Nasal cavity respiratory epithelium epithelial cell of viscerocranial mucosa (primary cell): Measurements from ENCODE around the gene KRTAP4-16. TPM values are rescaled to one million over a fixed set of nuclear protein-coding genes. Genes with fewer than 3 reads are reported as not detected.

Experiments used
- total RNA-seq: library from RNA; depleted of rRNA; stranded (reverse); fragments of >200 nt; gene quantifications from 2 replicates; pipeline ENCODE4 v1.2.3, GENCODE V29; 2014

Gene KRTAP4-16
- total RNA-seq: not detected in 2 replicates

GRCh38 chr17:41101586-41102259 lies at the start of gene KRTAP4-16:
Gene KRTAP4-16, minus strand, starts transcription at chr17:41102209. Its CDS starts 0 bp downstream, at chr17:41102209.

GRCh38 chr17:41149652-41149985 lies 47.6 kb upstream of the KRTAP4-16 start, which contains the start of gene KRTAP4-5:
Gene KRTAP4-5, minus strand, starts transcription at chr17:41149825. Its CDS starts 58 bp downstream, at chr17:41149767.

GRCh38 chr17:41140360-41141131 lies 38.5 kb upstream of the KRTAP4-16 start, which contains the start of gene KRTAP4-6:
Gene KRTAP4-6, minus strand, starts transcription at chr17:41140544. Its CDS starts 57 bp downstream, at chr17:41140487.

GRCh38 chr17:41123991-41124371 lies 22.0 kb upstream of the KRTAP4-16 start, which contains the start of gene KRTAP4-12:
Gene KRTAP4-12, minus strand, starts transcription at chr17:41124182. Its CDS starts 60 bp downstream, at chr17:41124122.

GRCh38 chr17:41117846-41118386 lies 15.9 kb upstream of the KRTAP4-16 start, which contains the start of gene KRTAP4-11:
Gene KRTAP4-11, minus strand, starts transcription at chr17:41118373. Its CDS starts 58 bp downstream, at chr17:41118315.

GRCh38 chr17:41105347-41105746 lies 3.3 kb upstream of the KRTAP4-16 start, which contains the start of gene KRTAP4-9:
Gene KRTAP4-9, plus strand, starts transcription at chr17:41105389. Its CDS starts 0 bp downstream, at chr17:41105389.

GRCh38 chr17:41098042-41098441 lies 4.0 kb downstream of the KRTAP4-16 start, which contains the start of gene KRTAP4-8:
Gene KRTAP4-8, minus strand, starts transcription at chr17:41098142. Its CDS starts 58 bp downstream, at chr17:41098084.

GRCh38 chr17:41084100-41084856 lies 17.7 kb downstream of the KRTAP4-16 start, which contains the start of gene KRTAP4-7:
Gene KRTAP4-7, plus strand, starts transcription at chr17:41084150. Its CDS starts 57 bp downstream, at chr17:41084207.

GRCh38 chr17:41065829-41066624 lies 36.0 kb downstream of the KRTAP4-16 start, which contains the start of gene KRTAP2-4:
Gene KRTAP2-4, minus strand, starts transcription at chr17:41065879. Its CDS starts 34 bp downstream, at chr17:41065845.

GRCh38 chr17:41060052-41060604 lies 41.9 kb downstream of the KRTAP4-16 start, which contains the start of gene KRTAP2-3:
Gene KRTAP2-3, minus strand, starts transcription at chr17:41060114. Its CDS starts 64 bp downstream, at chr17:41060050.

GRCh38 chr17:41055130-41055529 lies 46.9 kb downstream of the KRTAP4-16 start, which contains the start of gene KRTAP2-2:
Gene KRTAP2-2, minus strand, starts transcription at chr17:41055230. Its CDS starts 19 bp downstream, at chr17:41055211.

Other genes with a start within 250 kb of the KRTAP4-16 start
- gene KRT12, start 235.0 kb downstream of the KRTAP4-16 start, total RNA-seq: not detected in 2 replicates
- gene KRT20, start 217.0 kb downstream of the KRTAP4-16 start, total RNA-seq: not detected in 2 replicates
- 27.3 and 86.5 TPM in 2 replicates for gene KRT23, start 164.6 kb downstream of the KRTAP4-16 start, total RNA-seq
- gene KRT39, start 135.3 kb downstream of the KRTAP4-16 start, total RNA-seq: 0.28 TPM in 1 of 2 replicates, not detected in the other
- gene KRT40, start 117.9 kb downstream of the KRTAP4-16 start, total RNA-seq: 0.36 TPM in 1 of 2 replicates, not detected in the other
- not detected in 2 replicates for gene KRTAP3-3, start 108.0 kb downstream of the KRTAP4-16 start, total RNA-seq
- not detected in 2 replicates for gene KRTAP3-2, start 102.3 kb downstream of the KRTAP4-16 start, total RNA-seq
- gene KRTAP3-1, start 93.1 kb downstream of the KRTAP4-16 start, total RNA-seq: not detected in 2 replicates
- gene KRTAP1-5, start 75.0 kb downstream of the KRTAP4-16 start, total RNA-seq: not detected in 2 replicates
- not detected in 2 replicates for gene KRTAP1-4, start 72.0 kb downstream of the KRTAP4-16 start, total RNA-seq
- not detected in 2 replicates for gene KRTAP1-3, start 67.3 kb downstream of the KRTAP4-16 start, total RNA-seq
- gene KRTAP1-1, start 60.8 kb downstream of the KRTAP4-16 start, total RNA-seq: not detected in 2 replicates
- gene KRTAP2-1, start 54.9 kb downstream of the KRTAP4-16 start, total RNA-seq: not detected in 2 replicates
- gene KRTAP2-2, start 47.0 kb downstream of the KRTAP4-16 start, total RNA-seq: not detected in 2 replicates
- 0.93 TPM in 1 of 2 replicates, not detected in the other for gene KRTAP2-3, start 42.1 kb downstream of the KRTAP4-16 start, total RNA-seq
- gene KRTAP2-4, start 36.3 kb downstream of the KRTAP4-16 start, total RNA-seq: not detected in 2 replicates
- gene KRTAP4-7, start 18.1 kb downstream of the KRTAP4-16 start, total RNA-seq: not detected in 2 replicates
- not detected in 2 replicates for gene KRTAP4-8, start 4.1 kb downstream of the KRTAP4-16 start, total RNA-seq
- not detected in 2 replicates for gene KRTAP4-9, start 3.2 kb upstream of the KRTAP4-16 start, total RNA-seq
- not detected in 2 replicates for gene KRTAP4-11, start 16.2 kb upstream of the KRTAP4-16 start, total RNA-seq
- gene KRTAP4-12, start 22.0 kb upstream of the KRTAP4-16 start, total RNA-seq: not detected in 2 replicates
- gene KRTAP4-6, start 38.3 kb upstream of the KRTAP4-16 start, total RNA-seq: not detected in 2 replicates
- gene KRTAP4-5, start 47.6 kb upstream of the KRTAP4-16 start, total RNA-seq: not detected in 2 replicates
- gene KRTAP4-4, start 58.5 kb upstream of the KRTAP4-16 start, total RNA-seq: not detected in 2 replicates
- not detected in 2 replicates for gene KRTAP4-3, start 66.0 kb upstream of the KRTAP4-16 start, total RNA-seq
- gene KRTAP4-2, start 76.0 kb upstream of the KRTAP4-16 start, total RNA-seq: not detected in 2 replicates
- gene KRTAP4-1, start 82.7 kb upstream of the KRTAP4-16 start, total RNA-seq: not detected in 2 replicates
- not detected in 2 replicates for gene KRTAP9-1, start 87.7 kb upstream of the KRTAP4-16 start, total RNA-seq
- not detected in 2 replicates for gene KRTAP9-2, start 124.4 kb upstream of the KRTAP4-16 start, total RNA-seq
- gene KRTAP9-3, start 130.2 kb upstream of the KRTAP4-16 start, total RNA-seq: not detected in 2 replicates
- gene KRTAP9-8, start 135.8 kb upstream of the KRTAP4-16 start, total RNA-seq: not detected in 2 replicates
- not detected in 2 replicates for gene KRTAP9-4, start 147.5 kb upstream of the KRTAP4-16 start, total RNA-seq
- not detected in 2 replicates for gene KRTAP9-9, start 153.2 kb upstream of the KRTAP4-16 start, total RNA-seq
- gene KRTAP9-6, start 163.2 kb upstream of the KRTAP4-16 start, total RNA-seq: not detected in 2 replicates
- not detected in 2 replicates for gene KRTAP9-7, start 173.5 kb upstream of the KRTAP4-16 start, total RNA-seq
- not detected in 2 replicates for gene KRTAP29-1, start 200.6 kb upstream of the KRTAP4-16 start, total RNA-seq
- not detected in 2 replicates for gene KRTAP16-1, start 207.1 kb upstream of the KRTAP4-16 start, total RNA-seq
- gene KRTAP17-1, start 213.5 kb upstream of the KRTAP4-16 start, total RNA-seq: not detected in 2 replicates
- gene KRT33A, start 248.6 kb upstream of the KRTAP4-16 start, total RNA-seq: 0.28 and 0.68 TPM in 2 replicates